Stimulated activated CD4-positive, alpha-beta T cell treated with anti-CD3 and anti-CD28 coated beads, Interleukin-15, amount 100 ng/mL, for 1 hour (primary cell): ENCODE data around the gene PRAMEF25.
"Not testable (repeated sequence)": the region's sequence is repeated elsewhere in the genome, so short reads cannot be mapped to it uniquely, and the experiment has no call there.

Experiments used
- DNase-seq, 2 donors: peaks; one replicate each; pipeline ENCODE4 v3.0.0-alpha.2; 2020; ENCODE audit warnings: low read depth in 1 of 2, low spot score in 1 of 2

Gene PRAMEF25

GRCh38 chr1:13070474-13070873 lies at the start of gene PRAMEF25:
Gene PRAMEF25, plus strand, starts transcription at chr1:13070774. Its CDS starts 2,920 bp downstream, at chr1:13073694.
- DNase-seq = not testable (repeated sequence)

DNA sequence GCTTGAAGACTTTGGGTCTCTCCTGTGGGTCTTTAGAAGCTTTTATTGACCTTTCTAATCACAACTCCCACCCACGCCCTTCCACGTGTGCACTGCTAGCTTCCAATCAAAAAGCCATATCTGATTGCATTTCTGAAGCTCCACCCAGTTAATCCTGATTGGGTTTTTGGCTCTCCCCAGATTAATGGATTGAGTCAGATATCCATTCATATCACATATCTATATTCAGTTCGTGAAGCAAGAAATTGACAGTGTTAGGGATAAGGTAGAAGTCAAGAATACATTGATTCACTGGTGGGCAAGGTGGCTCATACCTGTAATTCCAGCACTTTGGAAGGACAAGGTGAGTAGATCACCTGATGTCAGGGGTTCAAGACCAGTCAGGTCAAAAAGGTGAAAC lies 14.1 kb upstream of the PRAMEF25 start, which contains the start of gene PRAMEF27:
Gene PRAMEF27, minus strand, starts transcription at position 101 of the 400 bp plus-strand sequence. CDS start 2,916 bp downstream, outside the sequence.
- DNase-seq = not testable (repeated sequence)

GRCh38 chr1:13116754-13117153 lies 46.2 kb downstream of the PRAMEF25 start, which contains the start of gene HNRNPCL2:
Gene HNRNPCL2, minus strand, starts transcription at chr1:13116854. Its CDS starts 454 bp downstream, at chr1:13116400.
- not testable (repeated sequence) for DNase-seq
